Measurements from ENCODE around the gene BTBD9.

Gene BTBD9

GRCh38 chr6:38570750-38571149 is 69.0 kb downstream of the BTBD9 start:
- H3K4me3 ChIP-seq (replicated peaks; ENCODE audit: low read depth, low read length) = no peak overlapping the region
- TF ChIP-seq CTCF (IDR thresholded peaks at IDR 0.05; ENCODE audit: low read length, missing control alignments) = peak; percentile 48
- peak; percentile 53 for DNase-seq (ENCODE audit: low read depth)

- no peak for TF ChIP-seq CTCF (IDR thresholded peaks at IDR 0.05; ENCODE audit: low read length, missing control alignments)
- DNase-seq (ENCODE audit: low read depth) = peak; percentile 90
- no peak overlapping the region for H3K4me3 ChIP-seq (replicated peaks; ENCODE audit: low read depth, low read length)
These were observed 72.3 kb downstream of the BTBD9 start for GRCh38 chr6:38567436-38567835.

GRCh38 chr6:38566295-38567030 is 73.3 kb downstream of the BTBD9 start:
- TF ChIP-seq CTCF (IDR thresholded peaks at IDR 0.05; ENCODE audit: low read length, missing control alignments) = no peak
- no peak for DNase-seq (ENCODE audit: low read depth)

GRCh38 chr6:38564301-38564700 is 75.4 kb downstream of the BTBD9 start:
- no peak overlapping the region for H3K4me3 ChIP-seq (replicated peaks; ENCODE audit: low read depth, low read length)
- no peak for TF ChIP-seq CTCF (IDR thresholded peaks at IDR 0.05; ENCODE audit: low read length, missing control alignments)
- DNase-seq (ENCODE audit: low read depth) = no peak

More at GRCh38 chr6:38566295-38567030, 73.3 kb downstream of the BTBD9 start:
- H3K4me3 ChIP-seq (replicated peaks; ENCODE audit: low read depth, low read length) = no peak overlapping the region

GRCh38 chr6:38555606-38556005 is 84.1 kb downstream of the BTBD9 start:
- TF ChIP-seq CTCF (IDR thresholded peaks at IDR 0.05; ENCODE audit: low read length, missing control alignments) = no peak

GRCh38 chr6:38554700-38555413 is 84.9 kb downstream of the BTBD9 start:
- no peak for TF ChIP-seq CTCF (IDR thresholded peaks at IDR 0.05; ENCODE audit: low read length, missing control alignments)
- no peak overlapping the region for H3K4me3 ChIP-seq (replicated peaks; ENCODE audit: low read depth, low read length)
- peak; percentile 22 for DNase-seq (ENCODE audit: low read depth)

More at GRCh38 chr6:38555606-38556005, 84.1 kb downstream of the BTBD9 start:
- no peak for DNase-seq (ENCODE audit: low read depth)
- H3K4me3 ChIP-seq (replicated peaks; ENCODE audit: low read depth, low read length) = no peak overlapping the region

Data from fibroblast of pulmonary artery (primary cell).